GM19025 (cell line): ENCODE results near the gene RFTN1.

ENCODE experiments used
- ATAC-seq: cut with Tn5 transposase; IDR thresholded peaks from one replicate; pipeline ENCODE4 v1.9.1; 2021; ENCODE audit warnings: mild to moderate bottlenecking, low read depth, moderate library complexity; ENCODE audit not compliant: unreplicated experiment

Gene RFTN1

DNA sequence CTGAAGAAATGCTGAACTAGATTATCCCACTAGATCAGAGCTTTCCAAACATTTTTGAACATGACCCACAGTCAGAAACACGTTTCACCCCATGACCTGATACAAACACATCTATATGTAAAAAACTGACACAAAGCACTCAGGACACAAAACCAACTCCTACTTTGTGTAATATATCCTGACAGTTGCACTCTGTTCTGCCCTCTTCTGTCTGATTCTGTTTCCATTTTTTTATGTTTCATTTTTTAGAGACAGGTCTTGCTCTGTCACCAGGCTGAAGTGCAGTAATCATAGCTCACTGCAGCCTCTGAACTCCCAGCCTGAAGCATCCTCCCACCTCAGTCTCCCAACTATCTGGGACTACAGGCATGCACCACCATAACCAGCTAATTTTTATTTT is 15.8 kb upstream of the RFTN1 start:
- no peak for ATAC-seq

DNA sequence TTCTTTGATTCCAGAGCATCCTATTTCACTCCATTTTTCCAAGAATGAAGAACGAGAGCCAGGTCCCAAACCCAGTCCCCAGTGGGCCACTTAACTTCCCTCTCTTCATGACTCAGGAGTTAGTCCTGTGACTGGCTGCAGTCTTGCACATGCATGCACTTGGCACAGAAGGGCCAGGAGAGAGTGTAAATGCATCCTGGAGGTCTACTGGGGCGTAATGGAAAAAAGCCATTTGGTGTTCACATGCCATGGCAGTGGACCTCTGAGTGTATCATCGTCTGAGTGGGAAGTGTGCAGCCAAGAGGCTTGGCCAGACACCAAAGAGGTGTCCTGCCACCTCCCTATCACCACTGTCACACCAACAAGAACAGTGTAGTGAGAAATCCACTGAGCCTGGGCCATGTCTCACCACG is 15.1 kb upstream of the RFTN1 start:
- no peak for ATAC-seq

GRCh38 chr3:16528106-16528505 is 14.6 kb upstream of the RFTN1 start:
- no peak for ATAC-seq

- no peak for ATAC-seq
These were observed 10.7 kb upstream of the RFTN1 start for GRCh38 chr3:16524196-16524595.

DNA sequence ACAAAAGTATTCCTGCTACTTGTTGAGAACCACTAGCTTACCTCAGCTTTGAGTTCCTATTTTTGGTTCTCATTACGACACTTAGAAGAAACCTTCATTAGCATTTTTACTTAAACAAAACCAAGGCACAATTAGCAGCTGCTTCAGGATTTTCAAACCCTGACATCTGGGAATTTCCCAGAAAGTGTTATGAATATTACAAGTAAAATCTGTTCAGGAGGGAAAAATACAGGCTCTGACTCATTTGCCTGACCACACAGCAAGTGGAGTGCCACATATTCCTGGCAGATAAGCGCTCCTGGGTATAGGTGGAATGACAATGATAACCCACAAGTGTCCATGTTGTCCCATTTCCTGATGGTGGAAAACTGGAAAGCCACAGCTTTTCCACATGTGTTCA is 10.3 kb upstream of the RFTN1 start:
- ATAC-seq = no peak

- ATAC-seq = no peak
These were observed 9.3 kb upstream of the RFTN1 start for GRCh38 chr3:16522834-16523233.

DNA sequence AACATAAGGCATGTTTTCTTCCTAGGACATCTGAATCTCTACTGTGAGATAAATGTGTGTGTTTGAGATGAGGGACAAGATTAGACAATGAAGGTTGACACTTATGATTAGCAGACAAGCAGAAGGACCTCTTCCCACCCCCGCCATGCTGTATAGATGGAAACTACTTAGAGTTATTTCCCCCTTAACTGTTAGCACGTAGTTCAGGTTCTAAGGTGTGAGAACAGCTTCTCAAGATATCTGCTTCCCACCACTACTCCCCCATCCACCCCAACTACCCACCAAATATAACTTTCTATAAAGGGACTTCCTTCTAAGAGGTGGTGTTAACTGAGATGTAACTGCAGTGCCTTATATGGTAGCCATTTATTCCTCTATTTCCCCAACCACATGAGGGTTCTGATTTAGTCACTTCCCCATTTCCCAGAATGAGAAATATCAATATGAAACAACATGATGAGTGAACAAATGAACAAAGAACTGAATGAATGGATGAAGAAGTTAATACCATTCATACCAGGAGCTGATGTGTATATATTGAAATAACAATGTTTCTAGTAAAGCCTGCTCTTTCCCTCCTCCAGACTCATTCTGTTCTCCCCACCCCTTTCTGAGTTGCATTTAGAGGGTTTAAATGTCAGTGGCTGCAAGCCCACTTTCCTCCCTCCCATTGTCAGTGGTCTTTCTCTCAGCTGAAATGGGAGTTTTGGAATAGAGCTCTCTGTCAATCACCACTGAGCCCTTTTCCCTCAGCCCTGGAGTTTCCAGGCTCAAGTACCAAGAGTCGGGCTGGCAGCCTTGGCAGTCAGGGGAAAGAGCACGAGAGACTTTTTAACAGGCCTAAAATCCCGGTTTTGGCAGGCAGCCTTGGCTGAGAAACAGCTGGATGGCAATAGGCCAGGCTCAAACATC is 7.7 kb upstream of the RFTN1 start:
- ATAC-seq = peak; percentile 32

DNA sequence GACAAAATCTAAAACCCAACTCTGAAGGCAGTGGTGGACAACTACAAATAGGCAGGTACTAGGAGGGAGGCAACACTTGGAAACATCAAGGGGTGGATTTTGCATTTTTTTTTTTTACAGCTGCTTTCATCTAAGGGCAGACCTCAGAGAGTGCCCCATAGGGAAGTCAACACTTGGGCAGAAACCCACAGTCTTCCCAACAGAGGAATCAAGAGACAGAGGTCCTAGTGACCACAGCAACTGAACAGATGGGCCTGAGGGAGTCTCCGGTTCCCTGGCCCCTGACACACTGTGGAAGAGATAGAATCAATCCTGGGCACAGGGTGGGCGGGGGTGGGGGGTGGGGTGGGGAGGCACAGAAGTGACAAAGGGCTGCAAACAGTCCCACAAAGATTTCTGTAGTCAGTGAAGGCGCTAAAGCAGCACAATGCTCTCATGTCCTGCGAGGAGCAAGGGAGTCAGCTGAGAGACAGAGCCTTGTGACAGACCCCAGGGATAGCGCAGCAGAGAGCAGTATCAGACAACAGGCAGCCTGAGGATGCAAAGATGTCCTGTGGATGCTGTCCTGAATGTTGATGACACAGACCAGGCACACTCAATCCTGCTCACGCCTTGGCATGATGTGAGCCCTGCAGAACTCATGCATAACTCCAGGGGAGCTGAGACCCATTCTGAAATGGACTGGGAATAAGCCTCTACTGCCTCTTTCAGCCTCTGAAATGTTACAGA is 6.9 kb upstream of the RFTN1 start:
- no peak for ATAC-seq

GRCh38 chr3:16516695-16517481 is 3.4 kb upstream of the RFTN1 start:
- ATAC-seq = peak; percentile 16

DNA sequence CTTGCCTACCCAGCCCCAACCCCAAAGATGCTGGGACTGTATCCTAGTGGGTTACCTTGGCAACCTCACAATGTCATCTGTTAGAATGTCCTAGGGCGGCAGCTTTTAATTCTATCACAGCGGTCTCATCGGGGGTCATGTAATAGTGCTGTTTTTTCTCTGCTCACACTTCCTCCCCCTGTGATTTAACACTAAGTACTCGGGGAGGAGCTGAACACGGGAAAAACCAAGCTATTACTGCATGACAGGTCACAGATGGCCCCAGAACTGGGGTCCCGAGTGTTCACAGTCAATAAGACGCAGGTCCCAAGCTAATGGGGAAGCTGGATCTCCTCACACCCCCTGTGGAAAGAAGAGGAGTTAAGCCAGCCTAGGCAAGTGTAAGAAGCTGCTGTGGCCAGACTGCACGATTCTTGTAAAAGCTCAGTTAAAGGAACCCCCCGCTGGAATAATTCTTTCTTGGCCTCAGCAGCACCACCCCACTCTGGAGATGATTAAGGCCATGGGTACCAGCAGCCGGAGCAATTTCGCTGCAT is 2.5 kb upstream of the RFTN1 start:
- ATAC-seq = no peak

DNA sequence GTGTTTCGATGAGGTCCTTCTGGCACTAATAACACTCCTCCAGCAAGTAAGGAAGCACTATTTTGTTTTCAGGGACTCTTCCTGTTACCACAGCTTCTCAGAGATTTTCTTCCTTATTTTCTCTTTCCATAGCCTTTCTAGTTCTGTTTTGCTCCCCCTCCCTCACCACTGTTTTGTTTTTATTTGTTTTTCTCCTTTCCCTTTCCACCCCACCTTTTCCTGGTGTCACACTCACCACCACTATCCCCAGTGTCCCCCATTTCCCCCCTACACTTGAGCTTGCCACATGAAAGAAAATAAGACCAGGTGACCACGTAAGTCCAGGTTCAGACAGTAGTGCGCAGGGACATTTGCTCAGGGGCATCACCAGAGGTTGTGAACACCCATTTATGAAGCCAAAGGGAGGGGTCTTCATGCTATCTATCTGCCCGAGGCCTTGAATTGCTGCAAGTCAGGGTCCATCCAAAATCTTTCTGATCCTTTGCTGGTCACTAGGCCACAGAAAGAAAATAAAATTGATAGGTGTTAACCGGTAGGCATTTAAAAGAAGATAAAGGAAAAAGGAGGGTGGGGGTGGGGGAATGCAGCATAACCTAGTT is 1.4 kb upstream of the RFTN1 start:
- no peak for ATAC-seq

GRCh38 chr3:16514021-16514700 is 662 bp upstream of the RFTN1 start:
- no peak for ATAC-seq

GRCh38 chr3:16512435-16513140 is 911 bp downstream of the RFTN1 start:
- peak; percentile 6 for ATAC-seq

DNA sequence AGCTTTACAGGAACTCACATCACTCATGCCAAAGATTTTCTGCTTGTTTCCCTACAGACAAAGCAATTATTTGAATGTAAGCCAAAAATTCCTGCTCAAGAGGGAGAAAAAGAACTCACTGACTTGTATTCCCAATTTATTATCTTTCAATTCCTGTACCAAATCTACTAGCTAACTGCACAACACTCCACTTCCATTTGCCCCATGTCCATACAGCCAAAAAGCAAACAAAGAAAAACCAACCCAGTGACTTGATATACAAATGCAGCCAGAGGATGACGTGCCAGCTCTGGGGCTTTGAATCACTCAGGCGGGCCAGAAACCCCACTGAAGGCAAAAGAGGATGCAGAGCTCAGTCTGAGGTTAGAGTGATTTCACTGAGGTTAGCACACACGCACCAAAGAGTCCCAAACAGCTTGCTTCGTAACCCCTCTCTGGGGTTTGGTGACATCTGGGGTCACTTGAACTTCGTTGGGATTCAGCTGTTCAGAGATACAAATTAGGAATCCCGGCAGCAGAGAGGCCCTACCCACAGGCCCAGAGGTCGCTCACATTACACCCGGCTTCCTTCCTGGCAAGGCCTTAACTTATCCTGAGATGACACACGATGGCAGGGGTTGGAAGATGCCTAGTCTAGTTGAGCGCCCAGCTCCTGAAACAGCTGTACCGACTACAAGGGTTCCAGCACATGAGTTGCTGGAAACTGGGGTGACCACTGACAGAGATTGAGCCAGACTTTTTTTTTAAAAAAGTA is 1.6 kb downstream of the RFTN1 start:
- ATAC-seq = peak; percentile 31

GRCh38 chr3:16510620-16511319 is 2.7 kb downstream of the RFTN1 start:
- no peak for ATAC-seq

- ATAC-seq = peak; percentile 27
These were observed 3.5 kb downstream of the RFTN1 start for GRCh38 chr3:16509721-16510619.

GRCh38 chr3:16508591-16508995 is 4.9 kb downstream of the RFTN1 start:
- no peak for ATAC-seq
